K562 (cell line): ENCODE results near the gene PARP4. TPM values are rescaled to one million over a fixed set of nuclear protein-coding genes. Genes with fewer than 3 reads are reported as not detected.
"Not testable (repeated sequence)": the region's sequence is repeated elsewhere in the genome, so short reads cannot be mapped to it uniquely, and the experiment has no call there.

ENCODE experiments used
- ATAC-seq: fragments of 200-7000 bp; cut with Tn5 transposase; 3 replicates; pipeline ENCODE4 v1.9.1; 2020; ENCODE audit warnings: moderate library complexity
- BruUV-seq: library from RNA; stranded (reverse); fragments of 400-500 nt; replicated peaks from 2 replicates; lab custom pipeline; 2021; lab: Mats Ljungman, UMichigan
- CTCF ChIA-PET: fragments of 300-600 bp; formaldehyde crosslinking; extraction: SDS; loops from one replicate; lab custom pipeline; 2021; ENCODE audit warnings: low intra/inter-chr PET ratio; lab: Yijun Ruan, JAX
- POLR2A ChIA-PET: fragments of 300-600, 350-650 bp; sonication (Branson Sonifier 250); formaldehyde crosslinking; extraction: SDS; loops from one replicate; lab custom pipeline; 2021; ENCODE audit warnings: antibody characterized with exemption, inconsistent platforms; lab: Yijun Ruan, JAX
- DNase-seq, 4 experiments: peaks; one replicate each; pipeline versions ENCODE4 v3.0.0 to v3.0.0-alpha.2; 2011 to 2018; ENCODE audit warnings: low spot score in 3 of 4, mixed read lengths in 3 of 4; ENCODE audit errors: extremely low read depth in 1 of 4
- FAIRE-seq: peaks from 2 replicates; lab custom pipeline; 2011; peaks lifted over from hg19 to GRCh38; lab: Jason Lieb, UNC
- H2AFZ ChIP-seq: 2 replicates; pipeline ENCODE4 v1.6.0; 2011; ENCODE audit warnings: low read depth, low read length, control low read depth, inconsistent platforms
- H3K27ac ChIP-seq: fragments of 200-600 bp; 3 replicates; pipeline ENCODE4 v1.8.0; 2011; ENCODE audit warnings: low read depth, mild to moderate bottlenecking, control low read depth, inconsistent platforms, low read length, moderate library complexity, mixed read lengths; ENCODE audit errors: extremely low read depth
- H3K27me3 ChIP-seq, 2 experiments: fragments of 300-600 bp in 1 of 2; 2 replicates in 1 of 2; 3 replicates in 1 of 2; pipeline versions ENCODE4 v1.6.0 to v1.8.0; 2011; ENCODE audit warnings: inconsistent platforms in 2 of 2, low read length in 2 of 2, mild to moderate bottlenecking in 1 of 2, mixed read lengths in 1 of 2, moderate library complexity in 1 of 2; ENCODE audit not compliant: control insufficient read depth in 2 of 2, insufficient read depth in 2 of 2
- H3K36me3 ChIP-seq: fragments of 300-600 bp; 3 replicates; pipeline ENCODE4 v1.8.0; 2011; ENCODE audit warnings: mild to moderate bottlenecking, low read length, inconsistent platforms; ENCODE audit not compliant: control insufficient read depth, insufficient read depth
- H3K4me1 ChIP-seq, 2 experiments: fragments of 200-600 bp in 1 of 2; replicated peaks in 1 of 2; 2 replicates in 1 of 2; 3 replicates in 1 of 2; pipeline versions ENCODE4 v1.5.1 to v1.8.0; 2011; ENCODE audit warnings: inconsistent platforms in 2 of 2, low read length in 2 of 2, mild to moderate bottlenecking in 1 of 2, mixed read lengths in 1 of 2, moderate library complexity in 1 of 2; ENCODE audit not compliant: control insufficient read depth in 2 of 2, insufficient read depth in 2 of 2
- H3K4me2 ChIP-seq: 2 replicates; pipeline ENCODE4 v1.6.1; 2011; ENCODE audit warnings: low read length, control low read depth, inconsistent platforms, mixed read lengths; ENCODE audit not compliant: insufficient read depth
- H3K4me3 ChIP-seq: fragments of 200-600 bp; sonication (generic), shearing (Covaris generic); 2 replicates; pipeline ENCODE4 v1.5.1; 2016; ENCODE audit warnings: control low read depth, inconsistent platforms
- H3K79me2 ChIP-seq: fragments of 200-600 bp; 3 replicates; pipeline ENCODE4 v1.8.0; 2011; ENCODE audit warnings: low read length, inconsistent platforms; ENCODE audit not compliant: control insufficient read depth, insufficient read depth
- H3K9ac ChIP-seq, 2 experiments: 2 replicates each; pipeline versions ENCODE4 v1.6.0 to v1.6.1; 2011; ENCODE audit warnings: low read depth in 2 of 2, low read length in 2 of 2, control low read depth in 1 of 2, inconsistent platforms in 1 of 2, mild to moderate bottlenecking in 1 of 2, mixed read lengths in 1 of 2; ENCODE audit not compliant: insufficient read depth in 1 of 2
- H3K9me1 ChIP-seq: one replicate; pipeline ENCODE4 v1.6.0; 2011; ENCODE audit warnings: inconsistent platforms, mild to moderate bottlenecking, low read length, moderate library complexity; ENCODE audit not compliant: control insufficient read depth, insufficient read depth
- H3K9me3 ChIP-seq: replicated peaks from 2 replicates; pipeline ENCODE4 v1.5.1; 2011; ENCODE audit warnings: low read depth, low read length, inconsistent platforms; ENCODE audit not compliant: control insufficient read depth, insufficient read depth
- H4K20me1 ChIP-seq: replicated peaks from 2 replicates; pipeline ENCODE4 v1.6.1; 2011; ENCODE audit warnings: low read length, inconsistent platforms, mixed read lengths; ENCODE audit not compliant: control insufficient read depth, insufficient read depth
- WGBS: fragments of 100-300 bp; shearing (Covaris generic); methylation state at CpG from one replicate; pipeline ENCODE4 v1.1.6; 2016; ENCODE audit warnings: low coverage, mixed read lengths; ENCODE audit not compliant: insufficient coverage; ENCODE audit errors: missing lambda C conversion rate; 5-methylcytosine and 5-hydroxymethylcytosine counted together
- in situ Hi-C: fragments of 300-500 bp; cut with MboI; formaldehyde crosslinking; loops from 4 replicates; pipeline ENCODE4 v1.15.0; 2018; ENCODE audit warnings: inconsistent platforms, mixed read lengths
- intact Hi-C: fragments of 100-400 bp; cut with micrococcal nuclease; formaldehyde crosslinking; loops from 2 replicates; pipeline ENCODE4 v1.14.2; 2022
- polyA plus RNA-seq, 8 experiments: library from polyadenylated mRNA; depleted of rRNA in 4 of 8; stranded (reverse) in 5 of 8; unstranded in 3 of 8; fragments of >200 nt; fragmentation: Nextera tagmentation in 2 of 8; fragmentation: Illumina TruSeq in 1 of 8; extraction: Ambion mirVana in 2 of 8; extraction: Trizol in 1 of 8; gene quantifications; 2 replicates each; pipeline versions ENCODE4 v1.2.1 to v1.2.3, GENCODE V29; 2011 to 2014; ENCODE audit warnings: inconsistent platforms in 1 of 8, missing spikeins in 1 of 8
- total RNA-seq, 7 experiments: library from RNA; depleted of rRNA in 6 of 7; stranded (reverse); fragments of >200 nt in 6 of 7; fragmentation: Illumina TruSeq in 2 of 7; extraction: Trizol in 2 of 7; gene quantifications; 2 replicates each; pipeline versions ENCODE4 v1.2.1 to v1.2.3, GENCODE V29; 2011 to 2021; ENCODE audit warnings: low replicate concordance in 1 of 7

Gene PARP4
- total and polyA plus RNA-seq, 9 of the 15 experiments (the other 6 are each of a cell fraction or from before 2014, with no cell fraction given): 6.3 to 26.3 (median 18.8) TPM

DNA sequence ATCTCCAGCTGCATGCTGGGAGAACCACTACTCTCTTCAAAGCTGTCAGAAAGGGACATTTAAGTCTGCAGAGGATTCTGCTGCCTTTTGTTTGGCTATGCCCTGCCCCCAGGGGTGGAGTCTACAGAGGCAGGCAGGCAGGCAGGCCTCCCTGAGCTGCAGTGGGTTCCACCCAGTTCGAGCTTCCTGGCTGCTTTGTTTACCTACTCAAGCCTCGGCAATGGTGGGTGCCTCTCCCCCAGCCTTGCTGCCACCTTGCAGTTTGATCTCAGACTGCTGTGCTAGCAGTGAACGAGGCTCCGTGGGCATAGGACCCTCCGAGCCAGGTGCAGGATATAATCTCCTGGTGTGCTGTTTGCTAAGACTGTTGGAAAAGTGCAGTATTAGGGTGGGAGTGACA lies 41.3 kb upstream of the PARP4 start:
- POLR2A ChIA-PET, H3K9me3 ChIP-seq, intact Hi-C loops, H3K27ac ChIP-seq, H3K79me2 ChIP-seq, FAIRE-seq, H3K27me3 ChIP-seq, DNase-seq, H2AFZ ChIP-seq, H3K4me2 ChIP-seq, H3K4me3 ChIP-seq, BruUV-seq, in situ Hi-C loops, H3K9ac ChIP-seq, H3K4me1 ChIP-seq, H3K9me1 ChIP-seq, H3K36me3 ChIP-seq, H4K20me1 ChIP-seq, CTCF ChIA-PET, ATAC-seq: not testable (repeated sequence)
- WGBS: 0% methylated on average over 2 of the region's 5 CpGs

DNA sequence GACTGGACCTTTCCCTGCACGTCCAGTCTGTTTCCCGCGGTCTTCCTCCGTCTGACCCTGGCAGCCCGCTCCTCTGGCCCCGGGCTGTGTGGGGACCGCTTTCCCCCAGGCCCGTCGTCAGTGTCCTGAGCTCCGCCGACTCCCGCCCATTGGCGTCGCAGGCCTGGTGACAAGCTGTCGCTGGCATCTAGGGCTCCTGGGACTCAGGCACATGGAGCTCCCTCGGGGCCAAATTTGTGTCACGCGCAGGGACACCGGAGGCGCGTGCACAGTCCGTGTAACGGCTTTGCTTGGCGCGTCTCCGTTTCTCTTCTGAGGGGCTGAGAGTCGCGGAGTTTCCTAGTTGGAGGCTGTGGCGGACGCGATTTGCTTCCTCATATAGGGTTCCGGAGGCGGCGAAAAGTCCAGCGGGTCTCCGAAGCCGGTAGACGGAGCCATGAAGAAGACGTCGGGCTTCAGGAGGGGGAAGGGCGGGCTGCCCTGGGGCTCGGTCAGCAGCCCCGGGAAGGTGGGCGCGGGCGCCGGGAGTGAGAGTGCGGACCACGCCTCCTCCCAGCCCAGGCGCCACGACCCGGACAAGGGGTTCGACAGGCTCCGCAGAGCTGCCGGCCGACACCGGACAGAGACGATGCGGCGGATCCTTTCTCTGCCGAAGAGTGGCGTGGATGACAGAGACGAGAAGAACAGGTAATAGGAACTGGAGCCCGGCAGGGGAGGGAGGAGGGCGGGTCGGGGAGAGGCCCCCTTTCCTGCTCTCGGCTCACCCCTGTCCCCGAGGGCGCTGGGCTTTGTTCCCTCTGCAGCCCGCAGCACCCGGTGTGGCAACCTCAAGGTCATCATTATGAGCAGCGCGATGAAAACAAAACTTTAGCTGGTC lies 29.1 kb upstream of the PARP4 start:
- H3K36me3 ChIP-seq, H3K27me3 ChIP-seq, BruUV-seq, DNase-seq, H3K9ac ChIP-seq, in situ Hi-C loops, H3K79me2 ChIP-seq, POLR2A ChIA-PET, H3K27ac ChIP-seq, intact Hi-C loops, H4K20me1 ChIP-seq, H3K9me1 ChIP-seq, H3K4me3 ChIP-seq, H3K9me3 ChIP-seq, ATAC-seq, CTCF ChIA-PET, H3K4me2 ChIP-seq, H3K4me1 ChIP-seq, FAIRE-seq, H2AFZ ChIP-seq: not testable (repeated sequence)
- 23% methylated on average over 23 of the region's 73 CpGs for WGBS
